ENCODE data around the gene DSPP. TPM values are rescaled to one million over a fixed set of nuclear protein-coding genes. Genes with fewer than 3 reads are reported as not detected.

Gene DSPP
- polyA plus RNA-seq, 4 donors: not detected

DNA sequence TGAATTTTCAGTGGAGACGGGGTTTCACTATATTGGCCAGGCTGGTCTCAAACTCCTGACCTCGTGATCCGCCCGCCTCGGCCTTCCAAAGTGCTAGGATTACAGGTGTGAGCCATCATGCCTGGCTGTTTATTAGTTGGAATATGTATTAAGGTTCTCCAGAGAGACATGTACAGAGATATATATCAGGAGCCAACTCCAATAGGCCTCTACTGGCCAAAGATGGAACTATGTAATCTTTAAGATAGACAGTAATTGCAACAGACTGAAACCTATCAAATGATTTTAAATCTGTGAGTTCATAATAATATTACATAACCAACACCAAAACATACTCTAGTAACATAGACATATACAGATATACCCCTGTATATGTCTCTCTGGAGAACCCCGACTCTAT, 36.0 kb downstream of the DSPP start:
- Histone ChIP-seq H3K4me1 (ENCODE audit: control insufficient read depth in 3 of 3, insufficient read depth in 2 of 3, low read depth in 1 of 3, low read length in 2 of 3) (no peaks in the 10 kb centered on the region), H3K9me3 (ENCODE audit: control insufficient read depth in 2 of 2, insufficient read depth in 1 of 2, low read depth in 1 of 2, low read length in 1 of 2) (no peaks in the 10 kb centered on the region), H3K36me3 (ENCODE audit: control insufficient read depth in 3 of 3, insufficient read depth in 2 of 3, low read depth in 1 of 3, low read length in 3 of 3) (no peaks in the 10 kb centered on the region), H3K27ac (ENCODE audit: low read depth in 1 of 3, low read length in 2 of 3) (no peak overlapping the region), H3K4me3 (ENCODE audit: low read depth in 1 of 3, low read length in 3 of 3) (no peak overlapping the region), H3K27me3 (ENCODE audit: control insufficient read depth in 3 of 3, insufficient read depth in 3 of 3, low read length in 3 of 3) (no peaks in the 10 kb centered on the region)
- DNase-seq (no peak), FAIRE-seq (no peak)
- 95 to 98% (median 98%) methylated on average over 6 of the region's 6 CpGs for WGBS, 3 donors

DNA sequence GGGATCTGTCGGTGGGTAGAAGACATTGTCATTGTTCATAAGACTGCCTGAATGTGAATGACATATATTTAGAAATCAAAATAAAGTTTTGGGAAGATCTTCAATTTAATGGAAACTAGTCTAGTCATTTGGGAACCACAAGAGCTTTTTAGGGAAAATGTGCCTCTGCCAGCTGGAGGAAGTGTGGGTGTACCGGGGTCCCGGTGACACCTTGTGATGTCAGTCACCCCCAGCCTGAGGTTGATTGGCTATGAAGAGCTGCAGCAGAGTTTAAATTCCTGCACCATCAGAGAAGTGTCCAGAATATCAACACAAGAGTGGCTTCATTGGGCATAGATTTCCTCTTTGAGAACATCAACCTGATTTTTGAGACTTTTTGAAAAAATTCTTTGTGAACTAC, 41.7 kb downstream of the DSPP start, which contains the start of gene DMP1:
Gene DMP1, plus strand, starts transcription at position 301 of the 400 bp plus-strand sequence. CDS start 6,213 bp downstream, outside the sequence.
- DNase-seq (no peak), FAIRE-seq (no peak)
- no peaks in the 10 kb centered on the region for H3K36me3 ChIP-seq (ENCODE audit: control insufficient read depth in 3 of 3, insufficient read depth in 2 of 3, low read depth in 1 of 3, low read length in 3 of 3)
- 88 to 95% (median 90%) methylated on average over 3 of the region's 3 CpGs for WGBS, 3 donors
- H3K4me1 ChIP-seq (ENCODE audit: control insufficient read depth in 3 of 3, insufficient read depth in 2 of 3, low read depth in 1 of 3, low read length in 2 of 3): no peaks in the 10 kb centered on the region
- no peak within 1 kb of the TSS for H3K4me3 ChIP-seq (ENCODE audit: low read depth in 1 of 3, low read length in 3 of 3)
- H3K27me3 ChIP-seq (ENCODE audit: control insufficient read depth in 3 of 3, insufficient read depth in 3 of 3, low read length in 3 of 3): peaks cover 0 to 2% (median 0%) of the 10 kb centered on the region in 3 donors
- H3K9me3 ChIP-seq (ENCODE audit: control insufficient read depth in 2 of 2, insufficient read depth in 1 of 2, low read depth in 1 of 2, low read length in 1 of 2): no peaks in the 10 kb centered on the region
- no peak within 1 kb of the TSS for H3K27ac ChIP-seq (ENCODE audit: low read depth in 1 of 3, low read length in 2 of 3)

DNA sequence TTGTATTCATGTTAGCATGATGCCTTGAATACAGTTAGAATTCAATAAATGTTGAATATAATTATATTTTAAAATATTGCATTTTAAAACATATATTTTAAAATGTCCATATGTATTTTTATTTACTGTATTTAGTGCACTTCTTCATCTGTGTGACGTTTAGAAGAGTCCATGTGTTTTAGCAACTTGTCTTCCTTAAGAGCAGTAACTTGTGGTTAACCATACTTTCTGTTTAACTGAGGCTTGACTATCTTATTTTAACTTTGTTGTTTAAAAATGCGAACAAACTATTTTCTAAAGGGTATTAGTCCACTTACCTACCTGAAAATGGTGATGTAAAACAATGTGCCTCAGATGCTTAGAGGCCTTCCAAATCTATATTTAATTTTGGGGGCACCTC, 42.6 kb downstream of the DSPP start:
- Histone ChIP-seq H3K9me3 (ENCODE audit: control insufficient read depth in 2 of 2, insufficient read depth in 1 of 2, low read depth in 1 of 2, low read length in 1 of 2) (no peaks in the 10 kb centered on the region), H3K27ac (ENCODE audit: low read depth in 1 of 3, low read length in 2 of 3) (no peak overlapping the region), H3K4me1 (ENCODE audit: control insufficient read depth in 3 of 3, insufficient read depth in 2 of 3, low read depth in 1 of 3, low read length in 2 of 3) (no peaks in the 10 kb centered on the region), H3K4me3 (ENCODE audit: low read depth in 1 of 3, low read length in 3 of 3) (no peak overlapping the region), H3K27me3 (ENCODE audit: control insufficient read depth in 3 of 3, insufficient read depth in 3 of 3, low read length in 3 of 3) (peaks cover 0 to 2% (median 0%) of the 10 kb centered on the region in 3 donors), H3K36me3 (ENCODE audit: control insufficient read depth in 3 of 3, insufficient read depth in 2 of 3, low read depth in 1 of 3, low read length in 3 of 3) (no peaks in the 10 kb centered on the region)
- DNase-seq (no peak), FAIRE-seq (no peak)
- whole genome bisulfite sequencing, 3 donors: 61 to 78% (median 71%) methylated on average over 2 of the region's 2 CpGs

DNA sequence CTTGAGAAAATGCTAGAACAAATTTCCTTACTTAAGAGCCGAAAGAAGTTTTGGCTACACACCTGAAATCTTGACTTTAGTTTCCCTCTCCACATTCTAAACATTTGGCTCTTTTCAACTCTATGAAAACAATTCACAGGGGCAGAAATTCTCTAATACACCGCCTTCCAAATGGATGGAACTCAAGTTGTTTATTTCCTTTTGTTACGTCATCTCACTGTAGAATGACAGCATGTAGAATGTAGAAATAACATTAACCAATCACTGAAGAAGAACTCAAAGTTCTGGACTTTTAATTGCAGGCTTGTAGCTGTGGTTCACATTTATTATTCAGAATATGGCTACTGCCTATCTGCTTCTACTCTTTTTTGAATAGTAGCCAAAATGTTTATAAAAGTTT, 43.6 kb downstream of the DSPP start:
- H3K4me3 ChIP-seq (ENCODE audit: low read depth in 1 of 3, low read length in 3 of 3): no peak overlapping the region
- H3K4me1 ChIP-seq (ENCODE audit: control insufficient read depth in 3 of 3, insufficient read depth in 2 of 3, low read depth in 1 of 3, low read length in 2 of 3): no peaks in the 10 kb centered on the region
- no peaks in the 10 kb centered on the region for H3K36me3 ChIP-seq (ENCODE audit: control insufficient read depth in 3 of 3, insufficient read depth in 2 of 3, low read depth in 1 of 3, low read length in 3 of 3)
- H3K27ac ChIP-seq (ENCODE audit: low read depth in 1 of 3, low read length in 2 of 3): no peak overlapping the region
- H3K9me3 ChIP-seq (ENCODE audit: control insufficient read depth in 2 of 2, insufficient read depth in 1 of 2, low read depth in 1 of 2, low read length in 1 of 2): no peaks in the 10 kb centered on the region
- peaks cover 0 to 2% (median 0%) of the 10 kb centered on the region in 3 donors for H3K27me3 ChIP-seq (ENCODE audit: control insufficient read depth in 3 of 3, insufficient read depth in 3 of 3, low read length in 3 of 3)
- no peak for DNase-seq
- WGBS, 3 donors: 80 to 87% (median 82%) methylated on average over 3 of the region's 3 CpGs
- FAIRE-seq: no peak

DNA sequence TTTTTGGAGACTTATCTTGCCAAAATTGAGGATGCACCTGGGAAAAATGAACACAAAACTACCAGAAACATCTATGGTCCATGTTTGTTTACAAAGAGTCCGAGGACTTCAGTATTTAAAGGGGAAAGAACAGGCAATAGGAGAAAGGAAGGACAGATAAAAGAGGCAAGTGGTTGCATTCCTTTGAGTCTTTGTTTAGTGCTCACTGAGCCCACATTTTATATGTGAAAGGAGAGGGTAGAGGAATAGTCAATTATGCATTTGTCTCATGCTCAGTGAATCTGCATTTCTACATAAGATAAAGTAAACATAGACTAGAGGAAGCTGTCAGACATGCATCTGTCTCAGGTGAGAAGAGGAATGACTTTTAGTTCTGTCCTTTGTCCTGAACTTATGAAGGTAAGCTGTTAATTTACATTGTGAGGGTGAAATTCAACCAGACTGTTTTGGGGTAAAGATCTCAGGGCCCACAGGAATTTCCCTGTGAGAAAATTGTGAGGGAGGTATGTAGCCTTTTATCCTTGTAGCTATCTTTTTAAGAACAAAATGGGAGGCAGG, 46.2 kb downstream of the DSPP start:
- WGBS, 3 donors: 48 to 70% (median 61%) methylated on average over 1 of the region's 1 CpG
- no peak overlapping the region for H3K4me3 ChIP-seq (ENCODE audit: low read depth in 1 of 3, low read length in 3 of 3)
- H3K27ac ChIP-seq (ENCODE audit: low read depth in 1 of 3, low read length in 2 of 3): no peak overlapping the region
- H3K4me1 ChIP-seq (ENCODE audit: control insufficient read depth in 3 of 3, insufficient read depth in 2 of 3, low read depth in 1 of 3, low read length in 2 of 3): no peaks in the 10 kb centered on the region
- no peaks in the 10 kb centered on the region for H3K36me3 ChIP-seq (ENCODE audit: control insufficient read depth in 3 of 3, insufficient read depth in 2 of 3, low read depth in 1 of 3, low read length in 3 of 3)
- H3K9me3 ChIP-seq (ENCODE audit: control insufficient read depth in 2 of 2, insufficient read depth in 1 of 2, low read depth in 1 of 2, low read length in 1 of 2): no peaks in the 10 kb centered on the region
- H3K27me3 ChIP-seq (ENCODE audit: control insufficient read depth in 3 of 3, insufficient read depth in 3 of 3, low read length in 3 of 3): peaks cover 0 to 2% (median 0%) of the 10 kb centered on the region in 3 donors
- DNase-seq (no peak), FAIRE-seq (no peak)

DNA sequence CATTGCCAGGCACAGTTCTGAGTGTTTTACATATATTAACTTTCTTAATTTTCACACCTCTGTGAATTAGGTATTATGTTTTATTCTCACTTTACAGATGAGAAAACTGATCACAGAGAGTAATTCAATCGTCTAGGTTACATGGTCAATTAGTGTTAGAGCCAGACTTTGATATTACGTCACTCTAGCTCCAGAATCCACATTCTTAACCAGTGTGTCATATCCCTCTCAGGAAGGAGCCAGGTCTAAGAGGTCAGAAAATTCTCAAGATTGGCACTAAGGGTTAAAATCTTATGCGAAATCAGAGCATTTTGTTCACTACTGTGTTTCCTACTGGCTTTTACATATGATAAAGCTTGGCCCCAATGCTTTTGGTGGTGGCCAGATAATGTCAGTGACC, 49.2 kb downstream of the DSPP start:
- no peaks in the 10 kb centered on the region for H3K27me3 ChIP-seq (ENCODE audit: control insufficient read depth in 3 of 3, insufficient read depth in 3 of 3, low read length in 3 of 3)
- no peaks in the 10 kb centered on the region for H3K4me1 ChIP-seq (ENCODE audit: control insufficient read depth in 3 of 3, insufficient read depth in 2 of 3, low read depth in 1 of 3, low read length in 2 of 3)
- no peak overlapping the region for H3K27ac ChIP-seq (ENCODE audit: low read depth in 1 of 3, low read length in 2 of 3)
- no peaks in the 10 kb centered on the region for H3K36me3 ChIP-seq (ENCODE audit: control insufficient read depth in 3 of 3, insufficient read depth in 2 of 3, low read depth in 1 of 3, low read length in 3 of 3)
- FAIRE-seq (no peak), DNase-seq (no peak)
- no peaks in the 10 kb centered on the region for H3K9me3 ChIP-seq (ENCODE audit: control insufficient read depth in 2 of 2, insufficient read depth in 1 of 2, low read depth in 1 of 2, low read length in 1 of 2)
- WGBS, 3 donors: 60 to 63% (median 61%) methylated on average over 3 of the region's 3 CpGs
- H3K4me3 ChIP-seq (ENCODE audit: low read depth in 1 of 3, low read length in 3 of 3): no peak overlapping the region

DNA sequence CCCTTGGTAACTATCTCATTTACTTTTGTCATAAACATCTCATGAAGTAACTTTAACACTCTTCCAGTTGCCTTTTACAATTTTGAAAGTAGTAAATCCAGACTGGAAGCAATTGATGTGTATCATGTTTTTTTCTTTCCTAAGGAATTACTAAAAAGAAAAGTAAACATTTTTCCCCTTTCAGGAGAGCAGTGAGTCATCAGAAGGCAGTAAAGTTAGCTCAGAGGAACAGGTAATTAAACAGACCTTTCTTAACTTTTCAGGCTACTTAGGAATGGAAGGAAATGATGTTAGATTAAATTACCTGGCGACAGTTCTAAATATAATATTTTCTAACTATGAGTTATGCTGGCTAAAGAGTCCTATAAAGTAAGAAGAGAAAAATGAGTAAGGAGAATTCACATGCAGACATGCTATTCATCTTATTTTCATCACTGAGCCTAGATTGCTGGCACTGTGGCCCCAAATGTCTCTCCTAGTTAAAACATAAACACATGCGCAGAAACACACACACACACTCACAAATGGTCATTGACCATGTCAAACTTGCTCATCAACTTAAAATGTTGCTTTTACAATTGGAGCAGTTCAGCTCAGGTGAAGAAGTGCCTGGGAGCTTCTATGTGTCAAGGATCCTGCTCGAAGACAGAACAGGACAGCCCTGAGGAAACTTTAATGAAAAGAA, 51.1 kb downstream of the DSPP start:
- H3K27me3 ChIP-seq (ENCODE audit: control insufficient read depth in 3 of 3, insufficient read depth in 3 of 3, low read length in 3 of 3): no peaks in the 10 kb centered on the region
- H3K4me1 ChIP-seq (ENCODE audit: control insufficient read depth in 3 of 3, insufficient read depth in 2 of 3, low read depth in 1 of 3, low read length in 2 of 3): no peaks in the 10 kb centered on the region
- H3K9me3 ChIP-seq (ENCODE audit: control insufficient read depth in 2 of 2, insufficient read depth in 1 of 2, low read depth in 1 of 2, low read length in 1 of 2): no peaks in the 10 kb centered on the region
- FAIRE-seq (no peak), DNase-seq (no peak)
- H3K4me3 ChIP-seq (ENCODE audit: low read depth in 1 of 3, low read length in 3 of 3): no peak overlapping the region
- 40 to 67% (median 46%) methylated on average over 3 of the region's 3 CpGs for WGBS, 3 donors
- H3K27ac ChIP-seq (ENCODE audit: low read depth in 1 of 3, low read length in 2 of 3): no peak overlapping the region
- H3K36me3 ChIP-seq (ENCODE audit: control insufficient read depth in 3 of 3, insufficient read depth in 2 of 3, low read depth in 1 of 3, low read length in 3 of 3): no peaks in the 10 kb centered on the region

DNA sequence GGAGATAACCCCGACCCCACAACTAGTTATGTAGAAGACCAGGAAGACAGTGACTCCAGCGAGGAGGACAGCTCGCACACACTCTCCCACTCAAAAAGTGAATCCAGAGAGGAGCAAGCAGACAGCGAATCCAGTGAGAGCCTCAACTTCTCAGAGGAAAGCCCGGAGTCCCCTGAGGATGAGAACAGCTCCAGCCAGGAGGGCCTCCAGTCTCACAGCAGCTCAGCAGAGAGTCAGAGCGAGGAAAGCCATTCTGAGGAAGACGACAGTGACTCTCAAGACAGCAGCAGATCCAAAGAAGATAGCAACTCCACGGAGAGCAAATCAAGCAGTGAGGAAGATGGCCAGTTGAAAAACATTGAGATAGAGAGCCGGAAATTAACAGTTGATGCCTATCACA, 54.5 kb downstream of the DSPP start:
- WGBS, 3 donors: 84 to 86% (median 85%) methylated on average over 9 of the region's 9 CpGs
- H3K27ac ChIP-seq (ENCODE audit: low read depth in 1 of 3, low read length in 2 of 3): no peak overlapping the region
- H3K4me1 ChIP-seq (ENCODE audit: control insufficient read depth in 3 of 3, insufficient read depth in 2 of 3, low read depth in 1 of 3, low read length in 2 of 3): no peaks in the 10 kb centered on the region
- H3K9me3 ChIP-seq (ENCODE audit: control insufficient read depth in 2 of 2, insufficient read depth in 1 of 2, low read depth in 1 of 2, low read length in 1 of 2): no peaks in the 10 kb centered on the region
- DNase-seq: no peak
- no peaks in the 10 kb centered on the region for H3K36me3 ChIP-seq (ENCODE audit: control insufficient read depth in 3 of 3, insufficient read depth in 2 of 3, low read depth in 1 of 3, low read length in 3 of 3)
- H3K27me3 ChIP-seq (ENCODE audit: control insufficient read depth in 3 of 3, insufficient read depth in 3 of 3, low read length in 3 of 3): no peaks in the 10 kb centered on the region
- no peak for FAIRE-seq
- H3K4me3 ChIP-seq (ENCODE audit: low read depth in 1 of 3, low read length in 3 of 3): no peak overlapping the region
